HepG2 (cell line): Measurements from ENCODE around the gene AKT3. TPM values are rescaled to one million over a fixed set of nuclear protein-coding genes. Genes with fewer than 3 reads are reported as not detected.

Experiments
- ATF6 ChIP-seq: sonication (generic); formaldehyde crosslinking; conservative IDR thresholded peaks from 2 replicates; pipeline ENCODE4 v1.4.0; 2020; ENCODE audit warnings: missing genetic modification reagents
- FOXA1 ChIP-seq, 2 experiments: fragments of 450-650 bp in 1 of 2; sonication (generic) in 1 of 2; formaldehyde crosslinking in 1 of 2; IDR thresholded peaks; 2 replicates each; pipeline versions ENCODE4 v1.4.0 to v1.6.1; 2016 to 2020; ENCODE audit warnings: missing genetic modification reagents in 1 of 2
- HMGA1 ChIP-seq: sonication (generic); formaldehyde crosslinking; conservative IDR thresholded peaks from 2 replicates; pipeline ENCODE4 v1.4.0; 2020; ENCODE audit warnings: missing genetic modification reagents
- HOXD1 ChIP-seq: sonication (generic); formaldehyde crosslinking; IDR thresholded peaks from 2 replicates; pipeline ENCODE4 v1.5.0; 2020; ENCODE audit warnings: missing genetic modification reagents
- KAT8 ChIP-seq: IDR thresholded peaks from 2 replicates; pipeline ENCODE4 v1.6.1; 2016; ENCODE audit warnings: missing genetic modification reagents, missing compliant biosample characterization
- KDM1A ChIP-seq: IDR thresholded peaks from 2 replicates; pipeline ENCODE4 v1.6.1; 2016; ENCODE audit warnings: missing compliant biosample characterization
- MAX ChIP-seq: IDR thresholded peaks from 2 replicates; pipeline ENCODE4 v1.6.1; 2012; ENCODE audit warnings: inconsistent platforms
- MBD4 ChIP-seq: IDR thresholded peaks from 2 replicates; pipeline ENCODE4 v1.6.1; 2012; ENCODE audit warnings: low read length, inconsistent platforms, borderline replicate concordance
- MTF1 ChIP-seq: sonication (generic); formaldehyde crosslinking; IDR thresholded peaks from 2 replicates; pipeline ENCODE4 v1.5.0; 2020; ENCODE audit warnings: missing genetic modification reagents
- NR2F6 ChIP-seq, 2 experiments: IDR thresholded peaks; 2 replicates each; pipeline ENCODE4 v1.6.1; 2016; ENCODE audit warnings: antibody characterized with exemption in 1 of 2, mild to moderate bottlenecking in 1 of 2
- PLSCR1 ChIP-seq: sonication (generic); formaldehyde crosslinking; IDR thresholded peaks from 2 replicates; pipeline ENCODE4 v1.5.0; 2020; ENCODE audit warnings: missing genetic modification reagents, mild to moderate bottlenecking, borderline replicate concordance
- SKI ChIP-seq: fragments of 450-650 bp; IDR thresholded peaks from one replicate; pipeline ENCODE4 v1.6.1; 2018; ENCODE audit warnings: mild to moderate bottlenecking; ENCODE audit not compliant: partially characterized antibody
- SNAI1 ChIP-seq: sonication (generic); formaldehyde crosslinking; IDR thresholded peaks from 2 replicates; pipeline ENCODE4 v1.5.0; 2020; ENCODE audit warnings: mild to moderate bottlenecking, missing genetic modification reagents, borderline replicate concordance
- SNAPC2 ChIP-seq: sonication (generic); formaldehyde crosslinking; IDR thresholded peaks from 2 replicates; pipeline ENCODE4 v1.8.1; 2022; ENCODE audit warnings: mild to moderate bottlenecking, missing genetic modification reagents
- TERF1 ChIP-seq: sonication (generic); formaldehyde crosslinking; IDR thresholded peaks from 2 replicates; pipeline ENCODE4 v1.8.0; 2022; ENCODE audit warnings: mild to moderate bottlenecking, missing genetic modification reagents, moderate library complexity
- TFAP4 ChIP-seq: sonication (generic); IDR thresholded peaks from 2 replicates; pipeline ENCODE4 v1.6.1; 2016; ENCODE audit warnings: low read depth, borderline replicate concordance
- TSC22D2 ChIP-seq: sonication (generic); formaldehyde crosslinking; IDR thresholded peaks from 2 replicates; pipeline ENCODE4 v1.5.1; 2020; ENCODE audit warnings: missing genetic modification reagents, mild to moderate bottlenecking, borderline replicate concordance
- ZFP36L1 ChIP-seq: sonication (generic); formaldehyde crosslinking; IDR thresholded peaks from 2 replicates; pipeline ENCODE4 v1.8.0; 2022; ENCODE audit warnings: mild to moderate bottlenecking, missing genetic modification reagents, moderate library complexity
- ZNF430 ChIP-seq: sonication (generic); formaldehyde crosslinking; IDR thresholded peaks from 2 replicates; pipeline ENCODE4 v1.9.0; 2021; ENCODE audit warnings: mild to moderate bottlenecking, missing genetic modification reagents
- ZNF558 ChIP-seq: sonication (generic); formaldehyde crosslinking; IDR thresholded peaks from 2 replicates; pipeline ENCODE4 v1.9.0; 2022; ENCODE audit warnings: mild to moderate bottlenecking, missing genetic modification reagents, borderline replicate concordance
- ZNF572 ChIP-seq: sonication (generic); formaldehyde crosslinking; IDR thresholded peaks from 2 replicates; pipeline ENCODE4 v1.5.1; 2020; ENCODE audit warnings: mild to moderate bottlenecking, missing genetic modification reagents
- ZNF660 ChIP-seq: sonication (generic); formaldehyde crosslinking; IDR thresholded peaks from 2 replicates; pipeline ENCODE4 v1.5.1; 2020; ENCODE audit warnings: mild to moderate bottlenecking, low read depth, missing genetic modification reagents, borderline replicate concordance
- ZSCAN29 ChIP-seq: sonication (generic); formaldehyde crosslinking; conservative IDR thresholded peaks from 2 replicates; pipeline ENCODE4 v1.4.0; 2020; ENCODE audit warnings: mild to moderate bottlenecking, missing genetic modification reagents
- polyA plus RNA-seq, 8 experiments: library from polyadenylated mRNA; depleted of rRNA in 3 of 8; stranded (reverse) in 7 of 8; unstranded in 1 of 8; fragments of >200 nt; fragmentation: Illumina TruSeq in 4 of 8; extraction: Trizol in 4 of 8; gene quantifications; 2 replicates each; pipeline versions ENCODE4 v1.2.1 to v1.2.3, GENCODE V29; 2011 to 2016; ENCODE audit warnings: low read depth in 4 of 8, missing spikeins in 1 of 8, mixed read lengths in 1 of 8; ENCODE audit not compliant: insufficient read depth in 1 of 8
- total RNA-seq, 5 experiments: library from RNA; depleted of rRNA; stranded (reverse); fragments of >200 nt; fragmentation: Illumina TruSeq; extraction: Trizol; gene quantifications; 2 replicates each; pipeline ENCODE4 v1.2.3, GENCODE V29; 2016; ENCODE audit warnings: low read depth in 1 of 5

The AKT3 gene
- total and polyA plus RNA-seq, 2 of the 13 experiments (the other 11 are each of a cell fraction or from before 2014, with no cell fraction given) = 0.07 TPM

GRCh38 chr1:243628476-243628907 lies 221.6 kb downstream of the AKT3 start (continued):
- TF ChIP-seq ZNF660 (CRISPR knock-in tag) (no peak), KAT8 (CRISPR knock-in tag) (no peak), SNAI1 (CRISPR knock-in tag) (no peak), MTF1 (CRISPR knock-in tag) (no peak), FOXA1 (IDR thresholded peaks at IDR 0.05) (no peak), FOXA1 (CRISPR knock-in tag; IDR thresholded peaks at IDR 0.05) (peak; percentile 14; the same call in 1 of the 2 replicates), TERF1 (CRISPR knock-in tag) (no peak), NR2F6 (IDR thresholded peaks at IDR 0.05) (no peak), NR2F6 (CRISPR knock-in tag; IDR thresholded peaks at IDR 0.05) (no peak), ZNF572 (CRISPR knock-in tag) (no peak), MAX (0 out of 2 replicates have a peak, but pooled peaks have one; percentile 8), MBD4 (no peak), ZNF558 (CRISPR knock-in tag) (no peak), HOXD1 (CRISPR knock-in tag) (peak; percentile 88), SNAPC2 (no peak), ZFP36L1 (no peak), ZSCAN29 (CRISPR knock-in tag) (no peak), KDM1A (CRISPR knock-in tag) (peak; percentile 80; the same call in 1 of the 2 replicates), HMGA1 (CRISPR knock-in tag) (no peak), TSC22D2 (CRISPR knock-in tag) (no peak), SKI (no peak), ZNF430 (CRISPR knock-in tag) (no peak), TFAP4 (peak; percentile 47; the same call in 1 of the 2 replicates), ATF6 (no peak), PLSCR1 (no peak)
